ENCODE measurements around the gene NIPAL4. TPM values are rescaled to one million over a fixed set of nuclear protein-coding genes. Genes with fewer than 3 reads are reported as not detected.
"Not testable (repeated sequence)": the region's sequence is repeated elsewhere in the genome, so short reads cannot be mapped to it uniquely, and the experiment has no call there.

The NIPAL4 gene
- total RNA-seq, 1 donor from 2014 or later: 0.49 TPM

- DNase-seq (ENCODE audit: low spot score in 2 of 2, unreplicated experiment in 2 of 2): no peak
- no peaks in the 10 kb centered on the region for H3K4me1 Mint-ChIP-seq
- TF ChIP-seq, protein P1, sequence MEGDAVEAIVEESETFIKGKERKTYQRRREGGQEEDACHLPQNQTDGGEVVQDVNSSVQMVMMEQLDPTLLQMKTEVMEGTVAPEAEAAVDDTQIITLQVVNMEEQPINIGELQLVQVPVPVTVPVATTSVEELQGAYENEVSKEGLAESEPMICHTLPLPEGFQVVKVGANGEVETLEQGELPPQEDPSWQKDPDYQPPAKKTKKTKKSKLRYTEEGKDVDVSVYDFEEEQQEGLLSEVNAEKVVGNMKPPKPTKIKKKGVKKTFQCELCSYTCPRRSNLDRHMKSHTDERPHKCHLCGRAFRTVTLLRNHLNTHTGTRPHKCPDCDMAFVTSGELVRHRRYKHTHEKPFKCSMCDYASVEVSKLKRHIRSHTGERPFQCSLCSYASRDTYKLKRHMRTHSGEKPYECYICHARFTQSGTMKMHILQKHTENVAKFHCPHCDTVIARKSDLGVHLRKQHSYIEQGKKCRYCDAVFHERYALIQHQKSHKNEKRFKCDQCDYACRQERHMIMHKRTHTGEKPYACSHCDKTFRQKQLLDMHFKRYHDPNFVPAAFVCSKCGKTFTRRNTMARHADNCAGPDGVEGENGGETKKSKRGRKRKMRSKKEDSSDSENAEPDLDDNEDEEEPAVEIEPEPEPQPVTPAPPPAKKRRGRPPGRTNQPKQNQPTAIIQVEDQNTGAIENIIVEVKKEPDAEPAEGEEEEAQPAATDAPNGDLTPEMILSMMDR (IDR thresholded peaks at IDR 0.05; ENCODE audit: unreplicated experiment): no peak
- H3K9me3 Mint-ChIP-seq: no peaks in the 10 kb centered on the region
- H3K4me3 Mint-ChIP-seq: no peak overlapping the region
- H3K36me3 Mint-ChIP-seq: peaks cover 21% of the 10 kb centered on the region
- no peak overlapping the region for H3K27ac Mint-ChIP-seq
- H3K27me3 Mint-ChIP-seq (ENCODE audit: low read depth): no peaks in the 10 kb centered on the region
Observed at GRCh38 chr5:157481666-157482065, 21.7 kb downstream of the NIPAL4 start.

DNA sequence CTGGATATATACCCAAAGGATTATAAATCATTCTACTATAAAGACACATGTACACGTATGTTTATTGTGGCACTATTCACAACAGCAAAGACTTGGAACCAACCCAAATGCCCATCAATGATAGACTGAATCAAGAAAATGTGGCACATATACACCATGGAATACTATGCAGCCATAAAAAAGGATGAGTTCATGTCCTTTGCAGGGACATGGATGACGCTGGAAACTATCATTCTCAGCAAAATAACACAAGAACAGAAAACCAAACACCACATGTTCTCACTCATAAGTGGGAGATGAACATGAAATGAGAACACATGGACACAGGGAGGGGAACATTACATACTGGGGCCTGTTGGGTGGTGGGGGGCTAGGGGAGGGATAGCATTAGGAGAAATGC, 22.7 kb downstream of the NIPAL4 start:
- H3K36me3 Mint-ChIP-seq: peaks cover 24% of the 10 kb centered on the region
- H3K27ac Mint-ChIP-seq; H3K9me3 Mint-ChIP-seq; H3K4me3 Mint-ChIP-seq; DNase-seq (ENCODE audit: low spot score in 2 of 2, unreplicated experiment in 2 of 2); H3K4me1 Mint-ChIP-seq; H3K27me3 Mint-ChIP-seq (ENCODE audit: low read depth): not testable (repeated sequence)

- Mint-ChIP-seq H3K4me1 (no peaks in the 10 kb centered on the region), H3K9me3 (no peaks in the 10 kb centered on the region), H3K4me3 (no peak overlapping the region), H3K36me3 (peaks cover 32% of the 10 kb centered on the region), H3K27me3 (ENCODE audit: low read depth) (no peaks in the 10 kb centered on the region), H3K27ac (no peak overlapping the region)
- no peak for DNase-seq (ENCODE audit: low spot score in 2 of 2, unreplicated experiment in 2 of 2)
- TF ChIP-seq, protein P1 (IDR thresholded peaks at IDR 0.05; ENCODE audit: unreplicated experiment): no peak
Observed at GRCh38 chr5:157484768-157485167, 24.8 kb downstream of the NIPAL4 start.

DNA sequence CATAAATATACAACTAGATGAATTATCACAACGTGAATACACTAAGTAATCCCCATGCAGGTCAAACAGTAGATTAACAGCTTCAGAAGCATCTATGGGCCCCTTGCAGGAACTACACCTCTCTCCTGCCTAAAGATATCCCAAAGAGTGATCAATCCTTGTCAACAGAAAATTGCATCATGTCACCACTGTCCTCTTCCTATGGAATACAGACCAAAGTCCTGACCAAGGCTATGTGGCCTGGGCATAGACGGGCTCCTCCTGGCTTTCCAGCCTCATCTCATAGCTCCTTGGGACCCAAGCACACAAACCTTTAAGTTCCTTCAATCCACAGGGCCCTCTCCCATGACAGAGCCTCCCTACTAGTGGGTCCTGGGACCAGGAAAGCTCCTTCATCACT, 25.3 kb downstream of the NIPAL4 start:
- TF ChIP-seq, protein P1 (IDR thresholded peaks at IDR 0.05; ENCODE audit: unreplicated experiment): no peak
- H3K27ac Mint-ChIP-seq: no peak overlapping the region
- H3K27me3 Mint-ChIP-seq (ENCODE audit: low read depth): no peaks in the 10 kb centered on the region
- no peaks in the 10 kb centered on the region for H3K9me3 Mint-ChIP-seq
- peaks cover 32% of the 10 kb centered on the region for H3K36me3 Mint-ChIP-seq
- no peaks in the 10 kb centered on the region for H3K4me1 Mint-ChIP-seq
- H3K4me3 Mint-ChIP-seq: no peak overlapping the region
- no peak for DNase-seq (ENCODE audit: low spot score in 2 of 2, unreplicated experiment in 2 of 2)

DNA sequence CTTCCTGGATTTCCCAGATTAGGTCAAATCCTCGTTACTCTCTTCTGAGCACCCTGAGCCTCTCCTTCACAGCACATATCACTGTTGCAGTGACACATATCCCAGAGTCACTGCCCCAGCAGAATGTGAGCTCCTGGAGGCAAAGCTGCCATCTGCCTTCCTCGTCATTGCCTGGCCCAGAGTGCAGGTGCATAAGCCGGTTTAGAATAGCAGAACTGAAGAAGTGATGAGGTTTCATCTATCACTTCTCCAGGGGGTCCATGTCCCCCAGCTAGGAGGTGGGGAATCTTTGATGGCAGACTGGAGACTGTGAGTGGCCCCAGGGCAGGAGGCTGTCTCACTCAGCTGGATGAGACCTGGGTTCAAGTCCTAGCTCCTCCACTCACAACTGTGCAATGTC, 25.8 kb downstream of the NIPAL4 start:
- H3K27me3 Mint-ChIP-seq (ENCODE audit: low read depth): no peaks in the 10 kb centered on the region
- H3K4me1 Mint-ChIP-seq: no peaks in the 10 kb centered on the region
- no peak overlapping the region for H3K4me3 Mint-ChIP-seq
- no peak overlapping the region for H3K27ac Mint-ChIP-seq
- no peak for DNase-seq (ENCODE audit: low spot score in 2 of 2, unreplicated experiment in 2 of 2)
- H3K36me3 Mint-ChIP-seq: peaks cover 32% of the 10 kb centered on the region
- TF ChIP-seq, protein P1 (IDR thresholded peaks at IDR 0.05; ENCODE audit: unreplicated experiment): no peak
- H3K9me3 Mint-ChIP-seq: no peaks in the 10 kb centered on the region

DNA sequence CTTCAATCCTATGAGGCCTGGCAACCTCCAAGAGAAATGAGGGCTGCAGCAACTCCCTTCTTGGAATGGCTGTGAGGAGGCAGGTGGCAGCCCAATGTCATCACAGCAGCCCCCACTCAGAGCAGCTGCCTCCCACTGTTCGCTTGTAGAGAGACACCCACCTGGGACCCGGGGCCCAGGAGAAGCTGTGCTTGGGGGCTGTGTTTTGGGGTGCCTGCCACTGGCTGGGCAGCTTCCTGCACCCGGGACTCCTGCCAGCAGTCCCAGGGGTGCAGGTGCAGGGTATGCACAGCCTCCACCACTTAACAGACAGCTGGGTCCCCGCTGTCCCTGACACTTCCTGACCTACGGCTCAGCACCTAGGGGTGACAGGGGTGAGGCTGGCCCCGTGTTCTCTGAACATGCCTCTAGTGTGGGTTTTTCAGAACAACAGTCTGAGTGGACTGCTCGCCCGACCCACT, 26.2 kb downstream of the NIPAL4 start:
- DNase-seq (ENCODE audit: low spot score in 2 of 2, unreplicated experiment in 2 of 2): no peak
- Mint-ChIP-seq H3K9me3 (no peaks in the 10 kb centered on the region), H3K36me3 (peaks cover 33% of the 10 kb centered on the region), H3K27ac (no peak overlapping the region), H3K4me3 (no peak overlapping the region), H3K27me3 (ENCODE audit: low read depth) (no peaks in the 10 kb centered on the region), H3K4me1 (no peaks in the 10 kb centered on the region)
- TF ChIP-seq, protein P1 (IDR thresholded peaks at IDR 0.05; ENCODE audit: unreplicated experiment): no peak
